Activated T-helper 9 cell treated with anti-CD3 and anti-CD28 coated beads, Interleukin-2, amount 50 U/mL, for 16 hours (primary cell): Measurements from ENCODE around the gene HPGD.

Experiments
- DNase-seq: peaks from one replicate; pipeline ENCODE4 v3.0.0-alpha.2; 2020; ENCODE audit warnings: low read depth

The HPGD gene

DNA sequence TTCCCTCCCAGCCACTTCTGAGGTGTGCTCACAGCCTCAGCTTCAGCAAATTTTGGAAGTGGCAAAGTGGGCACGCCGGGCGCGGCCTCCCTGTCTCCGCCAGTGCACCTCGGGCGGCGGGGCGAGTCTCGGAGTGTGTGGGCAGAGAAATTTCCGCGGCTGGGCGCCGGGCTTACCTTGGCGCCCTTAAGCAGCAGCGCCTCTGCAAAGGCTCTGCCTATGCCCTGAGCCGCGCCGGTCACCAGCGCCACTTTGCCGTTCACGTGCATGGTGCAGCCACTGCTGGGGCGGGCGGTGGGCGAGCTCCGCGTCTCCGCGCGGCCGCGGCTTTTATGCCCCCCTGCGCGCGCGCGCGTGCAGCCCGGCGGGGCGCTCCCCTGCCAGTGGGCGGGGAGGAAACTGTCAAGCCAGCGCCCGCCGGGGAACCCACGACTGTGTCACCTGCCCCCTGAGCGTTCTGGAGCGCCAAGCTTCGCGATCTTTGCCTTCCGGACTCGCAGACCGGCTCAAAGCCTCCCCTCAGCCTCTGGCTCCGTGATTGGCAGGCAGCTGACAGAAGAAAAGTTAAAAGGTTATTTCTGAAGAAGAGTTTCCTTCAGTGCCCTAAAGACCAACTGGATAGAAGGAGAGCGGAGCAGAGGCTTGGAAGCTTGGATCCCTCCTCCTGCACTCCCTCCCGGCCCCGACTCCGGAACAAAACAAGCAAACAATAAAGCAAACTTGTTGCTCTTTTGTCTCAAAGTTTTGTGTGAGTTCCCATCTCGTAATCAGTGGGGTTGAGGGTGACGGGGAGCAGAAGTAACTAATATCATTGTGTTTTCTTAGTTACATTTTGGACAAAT is at the start of gene HPGD:
TSS of gene HPGD (minus strand) at position 306 of the 842 bp plus-strand sequence. CDS start at position 269, 37 bp downstream.
- DNase-seq = peak; percentile 42

DNA sequence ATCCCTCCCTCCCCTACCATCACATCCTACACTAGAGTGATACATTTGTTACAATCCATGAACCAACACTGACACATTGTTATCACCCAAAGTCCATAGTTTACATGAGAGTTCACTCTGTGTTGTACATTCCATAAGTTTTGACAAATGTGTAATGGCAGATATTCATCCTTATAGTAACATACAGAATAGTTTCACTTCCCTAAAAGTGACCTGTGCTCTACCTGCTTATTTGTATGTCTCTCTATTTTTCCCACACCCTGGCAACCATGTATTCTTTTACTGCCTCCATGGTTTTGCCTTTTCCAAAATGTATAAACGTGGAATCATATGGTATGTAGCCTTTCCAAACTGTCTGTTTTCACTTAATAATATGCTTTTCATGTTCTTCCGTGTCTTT is 42.2 kb upstream of the HPGD start:
- no peak for DNase-seq

DNA sequence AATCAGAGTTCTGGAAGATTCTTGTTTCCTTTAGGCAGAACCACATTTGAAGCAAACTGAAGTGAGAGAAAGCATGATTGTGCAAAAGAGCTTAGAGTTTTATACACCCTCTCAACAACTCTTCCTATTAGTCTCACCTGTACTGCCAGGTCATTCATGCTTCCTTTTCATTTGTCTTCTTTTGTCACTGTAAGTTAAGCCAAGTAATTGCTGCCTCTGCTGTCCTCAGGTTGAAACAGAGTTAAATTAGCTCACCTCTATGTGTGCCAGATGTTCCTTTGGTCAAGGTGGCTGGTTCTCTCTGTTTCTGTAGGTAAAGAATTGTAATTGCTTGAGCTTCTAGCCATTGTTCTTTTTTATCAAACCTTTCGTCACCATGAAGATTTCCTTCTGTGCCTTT is 41.1 kb upstream of the HPGD start:
- DNase-seq = no peak

DNA sequence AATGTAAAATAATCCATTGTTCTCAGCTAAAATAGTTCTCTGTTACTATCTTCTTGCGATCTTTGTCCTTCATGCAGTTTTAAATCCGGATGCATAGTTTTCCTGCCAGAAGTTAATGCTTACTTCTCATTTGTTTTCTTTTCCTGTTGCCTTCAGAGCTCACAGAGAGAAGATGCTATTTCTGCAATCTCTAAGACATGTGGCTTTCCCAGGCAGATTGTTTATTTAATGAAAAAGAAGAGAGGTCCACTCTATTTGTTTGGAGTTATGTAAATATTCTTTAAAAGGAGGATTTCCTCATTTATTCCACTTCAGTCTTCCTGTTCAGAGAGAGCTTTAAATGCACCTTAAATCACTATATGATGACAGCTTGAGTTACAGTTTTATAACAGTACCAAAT is 39.3 kb upstream of the HPGD start:
- DNase-seq = no peak

DNA sequence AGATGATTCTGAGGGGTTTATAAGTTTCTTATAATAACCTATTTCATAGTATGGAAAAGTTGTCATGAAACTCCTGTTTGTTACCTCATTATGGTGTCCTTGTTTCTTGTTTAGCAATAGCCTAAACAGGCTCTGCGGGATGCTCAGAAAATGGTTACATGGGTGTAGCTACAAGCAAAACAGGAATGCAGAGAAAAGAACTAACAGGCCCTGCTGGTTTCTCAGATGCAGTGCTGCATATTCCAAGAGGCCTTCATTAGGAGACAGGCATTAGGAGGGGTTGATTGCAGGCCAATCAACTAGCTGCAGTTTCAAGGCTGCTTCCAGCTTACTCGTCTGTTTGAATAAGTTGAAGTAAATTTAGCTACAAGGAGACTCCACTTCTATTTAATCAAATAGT is 37.6 kb upstream of the HPGD start:
- no peak for DNase-seq

DNA sequence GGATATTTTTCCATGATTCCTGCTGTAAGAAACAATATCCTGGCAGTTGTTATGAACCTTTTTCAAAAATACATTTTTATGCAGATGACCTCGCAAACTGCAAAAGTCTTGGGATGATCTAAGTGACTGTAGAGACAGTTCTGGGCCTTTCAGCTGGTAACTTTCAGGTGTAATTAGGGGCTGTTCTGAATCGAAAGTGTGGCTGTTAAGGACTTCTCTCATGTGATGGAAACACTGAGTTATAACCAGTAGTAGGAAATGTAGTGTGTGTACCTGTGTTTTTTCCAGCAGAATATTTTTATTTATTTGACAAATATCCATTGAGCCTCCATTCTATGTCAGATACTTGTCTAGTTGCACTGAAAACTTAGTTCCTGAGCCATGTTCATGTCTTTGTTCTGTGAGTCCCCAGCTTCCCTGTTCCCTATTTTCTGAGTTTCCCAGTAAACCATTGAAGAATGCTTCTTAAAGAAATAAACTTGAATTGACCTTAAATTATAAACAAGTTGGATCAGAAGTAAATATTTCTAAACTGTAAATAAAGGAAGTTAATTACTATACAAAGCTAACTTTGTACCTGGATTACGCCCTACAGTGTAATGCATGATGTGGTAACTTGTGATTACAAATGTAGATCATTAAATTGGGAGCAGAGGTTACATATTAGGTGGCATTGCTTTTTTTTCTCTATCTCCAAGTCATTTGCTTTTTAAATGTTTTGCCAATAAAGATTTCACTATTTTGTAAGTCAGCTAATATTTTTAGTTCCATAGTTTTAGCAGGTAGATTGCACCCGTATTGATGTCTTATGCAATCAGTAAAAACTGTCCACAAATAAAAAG is 33.7 kb upstream of the HPGD start:
- DNase-seq = no peak

DNA sequence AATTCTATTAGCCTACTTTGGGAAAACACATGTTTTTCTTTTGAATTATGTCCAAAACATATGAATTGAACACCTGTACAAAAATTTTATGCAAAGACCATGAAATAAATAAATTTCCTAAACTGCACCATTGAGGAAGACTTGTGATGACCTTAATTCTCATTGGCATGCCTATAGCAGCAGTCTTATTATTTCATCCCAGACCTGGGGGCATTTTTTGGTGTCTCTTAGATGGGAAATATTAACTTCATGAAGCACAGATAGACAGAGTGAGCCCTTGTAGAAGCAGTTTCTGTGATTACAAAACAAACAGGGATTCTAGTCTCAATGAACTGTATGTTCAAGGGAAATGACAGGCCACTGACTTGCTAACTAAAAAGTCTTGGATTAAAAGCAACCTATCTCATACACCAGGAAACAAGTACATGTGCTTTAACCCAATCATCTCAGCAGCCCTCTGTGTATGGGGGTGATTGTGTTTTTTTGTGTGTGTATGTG is 32.0 kb upstream of the HPGD start:
- no peak for DNase-seq

DNA sequence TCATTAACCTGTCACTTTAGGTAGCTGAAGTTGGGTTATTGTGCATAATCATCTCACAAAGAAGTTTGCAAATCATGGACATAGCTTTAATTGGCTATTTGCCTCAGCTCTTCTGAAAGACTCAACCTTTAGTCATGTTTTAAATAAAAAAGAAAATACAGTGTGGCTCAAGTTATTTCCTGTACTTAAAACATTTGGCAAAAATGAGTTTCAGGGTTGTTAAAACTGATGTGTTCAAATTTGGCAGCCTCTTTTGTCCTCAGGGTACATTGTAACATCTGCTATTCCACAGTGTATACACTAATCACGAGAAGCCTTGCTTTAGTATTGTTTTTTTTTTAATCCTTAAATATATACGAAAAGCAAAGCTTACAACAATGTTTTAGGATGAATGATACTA is 31.5 kb upstream of the HPGD start:
- DNase-seq = no peak

DNA sequence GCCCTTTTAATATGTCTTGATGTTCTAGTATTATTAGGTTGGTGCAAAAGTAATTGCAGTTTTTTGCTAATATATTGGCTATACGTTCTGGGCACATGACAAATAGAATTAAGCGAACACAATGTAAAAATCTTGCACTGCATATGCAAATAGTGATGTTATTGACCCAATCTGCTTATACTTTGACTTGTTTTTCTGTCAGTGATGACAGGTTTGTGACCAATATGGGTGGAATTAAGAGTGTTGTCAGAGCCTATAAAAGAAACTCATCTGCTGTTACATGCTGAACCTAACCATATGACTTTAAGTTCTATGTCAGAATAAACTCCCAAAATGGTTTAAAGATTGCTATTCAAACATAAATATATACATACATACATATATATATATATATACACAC is 30.7 kb upstream of the HPGD start:
- no peak for DNase-seq

DNA sequence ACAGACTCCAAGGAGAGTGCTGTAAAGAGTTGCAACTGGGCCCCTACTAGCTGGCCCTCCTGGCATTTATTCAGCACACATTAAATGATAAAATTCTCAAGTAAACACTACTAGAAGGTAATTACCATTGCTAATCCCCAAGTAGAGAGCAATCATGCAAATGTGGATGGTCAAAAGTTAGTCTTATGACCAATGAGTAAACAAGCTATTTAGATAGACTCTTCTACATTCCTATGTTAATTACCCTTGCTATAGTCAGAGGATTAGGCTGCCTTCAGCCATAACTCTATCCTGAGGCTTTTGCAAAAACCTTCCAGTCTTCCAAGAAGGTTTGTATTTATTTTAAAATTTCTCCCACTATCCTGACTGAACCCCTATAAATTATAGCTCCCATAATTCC is 28.3 kb upstream of the HPGD start:
- no peak for DNase-seq

DNA sequence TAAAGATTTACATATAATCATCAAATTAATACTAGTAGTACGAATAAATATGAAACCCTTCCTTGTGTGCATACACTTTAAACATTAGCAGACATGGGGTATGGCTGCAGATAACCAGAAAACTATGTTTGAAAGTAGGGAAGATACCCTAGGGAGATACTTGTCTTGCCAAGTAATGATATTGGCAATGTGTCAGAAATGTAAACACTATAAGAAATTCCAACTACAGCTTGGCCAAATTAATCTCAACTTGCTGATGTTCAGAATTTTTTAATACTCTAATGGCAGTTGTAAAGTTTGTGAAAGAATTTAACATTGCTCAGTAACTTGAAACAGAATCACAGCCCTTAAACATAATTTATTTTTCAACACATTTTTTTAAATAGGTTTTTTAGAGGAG is 27.4 kb upstream of the HPGD start:
- no peak for DNase-seq

DNA sequence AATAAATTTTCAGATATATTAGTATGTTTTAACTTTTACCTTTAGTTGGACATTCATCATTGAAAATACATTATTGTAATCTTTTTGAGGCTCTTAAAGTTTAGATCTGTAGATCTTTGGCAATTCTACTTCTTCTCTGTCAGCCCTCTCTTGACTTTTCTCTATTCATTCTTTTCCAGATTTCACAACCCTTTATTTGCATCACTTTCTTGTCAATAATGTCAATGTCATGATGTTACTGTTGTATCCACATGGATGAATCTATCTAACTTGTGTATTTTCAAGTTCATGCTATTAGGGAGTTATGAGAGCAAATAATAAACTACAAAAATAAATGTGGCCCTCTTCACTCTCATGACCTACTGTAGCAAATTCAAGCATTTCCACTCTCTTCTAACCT is 23.0 kb upstream of the HPGD start:
- DNase-seq = no peak

DNA sequence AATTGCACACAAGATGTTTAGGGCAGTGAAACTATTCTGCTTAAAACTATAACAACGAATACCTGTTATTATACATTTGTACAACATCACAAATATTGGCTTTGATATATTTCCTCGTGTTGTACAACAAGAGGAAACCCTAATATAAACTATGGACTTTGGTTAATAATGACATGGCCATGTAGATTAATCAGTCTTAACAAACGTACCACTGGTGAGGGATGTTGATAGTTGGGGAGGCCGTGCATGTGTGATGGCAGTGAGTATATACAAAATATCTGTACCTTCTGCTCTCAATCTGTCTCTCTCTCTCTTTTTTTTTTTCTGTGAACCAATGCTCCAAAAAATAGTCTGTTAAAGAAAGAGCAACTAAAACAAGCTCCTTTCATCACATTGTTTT is 22.2 kb upstream of the HPGD start:
- DNase-seq = no peak

DNA sequence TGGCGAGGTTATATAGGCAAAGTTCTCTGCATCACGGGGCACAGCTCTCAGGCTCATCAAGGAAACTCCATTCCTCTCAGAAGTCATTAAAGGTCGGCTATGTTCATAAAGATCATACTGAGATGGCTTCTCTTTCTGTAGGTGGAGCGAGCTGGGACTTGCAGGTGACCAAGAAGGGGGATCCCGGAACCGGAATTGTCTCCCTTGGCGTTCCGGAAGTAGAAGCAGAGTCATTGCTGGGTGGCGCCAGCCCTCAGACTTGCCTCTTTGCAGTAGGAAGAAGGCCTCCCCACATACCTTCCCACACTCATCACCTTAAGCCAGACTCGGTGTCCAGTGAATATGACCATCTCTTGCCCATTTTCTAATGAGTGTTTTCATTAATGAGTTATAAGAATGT is 17.9 kb upstream of the HPGD start:
- DNase-seq = no peak

DNA sequence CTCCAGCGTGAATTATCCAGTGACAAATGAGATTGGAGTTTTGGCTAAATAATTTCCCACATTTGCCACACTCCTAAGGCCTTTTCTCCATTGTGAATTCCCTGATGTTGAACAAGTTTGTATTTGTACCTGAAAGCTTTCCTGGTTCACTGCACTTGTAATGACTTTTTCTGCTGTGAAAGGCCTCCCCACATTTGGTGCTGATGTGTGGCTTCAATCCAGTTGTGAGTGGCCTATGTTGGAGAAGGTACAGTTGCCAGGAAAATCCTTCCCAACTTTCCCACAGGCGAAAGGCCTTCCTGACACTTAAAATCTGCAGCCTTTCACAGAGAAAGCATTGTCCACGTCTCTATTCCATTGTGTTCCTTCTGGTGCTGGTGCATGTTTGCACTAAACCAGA is 17.3 kb upstream of the HPGD start:
- no peak for DNase-seq

DNA sequence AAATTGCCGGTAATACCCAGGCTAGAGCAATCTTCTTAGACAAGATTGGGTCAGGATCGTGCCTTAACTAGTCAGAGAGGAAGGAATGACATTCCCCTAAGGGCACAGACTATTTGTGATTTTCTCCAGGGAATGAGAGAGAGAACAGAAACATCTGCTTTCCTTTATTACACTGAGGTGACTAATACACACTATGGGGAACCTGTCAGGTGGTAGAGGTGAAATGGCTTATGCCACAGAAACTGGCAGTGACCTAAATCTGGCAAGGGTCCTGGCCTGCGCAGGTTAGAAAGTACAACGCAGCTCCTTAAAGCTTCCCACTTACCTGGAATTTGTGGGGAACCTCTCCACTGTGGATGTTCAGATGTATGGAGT is 16.6 kb upstream of the HPGD start:
- DNase-seq = no peak

DNA sequence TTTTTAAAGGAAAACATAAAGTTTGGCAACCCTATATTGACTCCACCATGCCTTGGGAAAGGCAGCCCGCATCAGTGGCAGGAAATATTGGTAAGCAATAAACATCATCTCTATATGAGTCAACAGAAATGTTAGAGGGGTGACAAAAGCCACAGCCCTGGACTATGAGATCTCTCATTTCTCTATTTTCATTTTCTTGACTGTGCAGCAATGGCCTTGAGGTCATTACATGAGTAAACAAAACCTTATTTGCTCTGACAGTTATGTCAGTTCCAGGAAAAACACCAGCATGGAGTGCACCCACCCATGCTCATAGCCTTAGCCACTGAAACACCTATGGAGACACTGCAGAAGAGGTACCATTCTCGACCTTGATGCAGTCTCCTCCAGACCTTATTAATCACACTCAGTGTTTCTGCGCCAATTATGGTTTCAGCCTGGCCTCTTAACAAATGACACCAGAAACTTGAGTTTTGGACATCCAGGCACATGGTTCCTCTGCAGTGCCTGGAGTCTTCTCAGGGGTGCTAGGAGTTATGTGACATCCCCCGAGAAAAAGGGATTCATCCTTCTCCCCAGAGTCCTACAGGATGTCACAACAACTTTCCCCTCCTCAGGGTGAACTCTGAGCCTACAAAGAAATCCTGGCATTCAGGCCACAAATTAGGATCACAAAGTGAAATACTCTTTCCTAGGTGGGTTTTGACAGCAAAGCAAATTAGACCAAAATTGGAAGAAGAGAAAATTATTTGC is 16.0 kb upstream of the HPGD start:
- no peak for DNase-seq

DNA sequence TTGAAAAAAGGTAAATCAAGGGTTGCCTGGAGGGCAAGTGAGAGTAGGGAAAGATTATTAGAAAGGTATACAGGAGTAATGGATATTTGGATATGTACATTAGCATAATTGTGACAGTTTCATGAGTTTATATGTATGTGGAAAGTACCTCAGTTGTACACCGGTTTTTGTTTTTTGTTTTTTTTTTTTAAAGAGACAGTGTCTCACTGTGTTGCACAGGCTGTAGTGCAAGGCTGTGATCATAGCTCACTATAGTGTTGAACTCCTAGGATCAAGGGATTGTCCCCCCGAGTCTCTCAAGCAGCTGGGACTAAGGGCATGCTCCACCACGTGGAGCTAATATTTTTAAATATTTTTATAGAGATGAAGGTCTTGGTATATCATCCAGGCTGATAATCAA is 15.3 kb upstream of the HPGD start:
- DNase-seq = no peak

DNA sequence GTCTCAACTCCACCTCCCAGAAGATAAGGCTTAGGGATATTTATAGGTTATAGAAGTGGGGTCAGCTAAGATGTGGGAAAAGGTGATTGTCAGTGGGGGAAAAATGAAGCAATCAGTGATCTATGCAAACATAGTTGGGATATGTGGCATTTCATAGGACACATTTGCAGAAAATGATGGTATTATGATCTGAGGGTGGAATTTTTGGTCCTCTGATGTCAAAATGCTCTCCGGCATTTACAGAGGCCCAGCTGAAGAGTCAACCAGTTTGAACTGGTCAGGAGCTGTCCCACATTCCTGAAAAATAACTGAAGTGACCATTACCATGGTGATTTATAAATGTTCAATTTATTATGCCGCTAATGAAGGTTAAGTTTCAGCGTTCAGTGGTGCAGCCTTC is 12.2 kb upstream of the HPGD start:
- no peak for DNase-seq

DNA sequence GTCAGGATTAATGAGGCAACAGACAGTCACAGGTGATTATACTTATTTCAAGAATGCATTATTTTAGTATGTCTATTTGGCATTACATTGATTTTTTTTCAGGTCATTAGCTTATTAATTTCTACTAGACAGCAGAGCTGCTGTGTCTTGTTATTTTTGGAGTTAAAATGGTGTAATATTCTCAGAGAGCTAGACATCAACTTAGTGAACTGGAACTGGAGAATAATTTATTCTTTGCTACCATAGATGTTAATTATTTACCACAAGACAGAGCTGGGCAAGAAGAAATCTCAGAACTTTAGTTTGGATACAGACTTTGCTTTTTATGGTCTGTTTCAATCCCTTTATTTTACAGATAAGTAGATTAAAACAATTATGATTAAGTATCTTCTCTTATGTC is 10.2 kb upstream of the HPGD start:
- no peak for DNase-seq

DNA sequence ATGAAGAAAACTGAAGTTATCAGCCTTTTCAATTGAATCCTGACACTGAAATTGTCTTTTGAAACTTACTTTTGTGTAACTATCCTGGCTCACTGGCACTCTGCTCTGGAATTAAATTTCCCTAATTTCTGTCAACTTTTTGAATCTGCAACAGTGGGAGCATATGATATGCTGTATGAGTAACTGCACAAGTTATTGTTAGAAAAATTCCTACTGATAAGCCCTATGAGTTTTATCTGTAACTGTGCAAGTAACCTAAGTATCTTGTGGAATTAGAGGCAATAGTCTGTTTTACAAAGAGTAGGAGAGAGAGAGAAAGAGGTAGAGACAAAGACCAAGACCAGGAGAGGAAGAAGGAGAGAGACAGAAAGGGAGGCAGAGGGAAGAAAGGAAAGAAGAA is 9.2 kb upstream of the HPGD start:
- no peak for DNase-seq

DNA sequence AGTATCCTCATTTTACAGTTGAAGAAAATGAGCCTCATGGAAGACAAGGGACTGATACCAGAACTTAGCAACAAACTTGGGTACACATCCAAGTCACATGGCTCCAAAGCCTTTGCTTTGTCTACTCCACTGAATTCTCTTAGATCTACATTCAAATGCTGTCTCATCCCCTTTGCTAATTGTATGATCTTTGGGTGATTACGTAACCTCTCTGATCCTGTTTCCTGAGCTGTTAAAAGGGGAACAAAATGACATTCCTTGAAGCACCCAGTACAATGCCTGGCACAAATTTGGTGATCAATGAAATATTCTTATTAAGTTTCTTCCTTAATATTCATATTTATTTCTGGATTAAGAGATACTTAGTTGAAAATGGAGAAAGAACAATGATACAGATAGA is 5.9 kb upstream of the HPGD start:
- DNase-seq = no peak

DNA sequence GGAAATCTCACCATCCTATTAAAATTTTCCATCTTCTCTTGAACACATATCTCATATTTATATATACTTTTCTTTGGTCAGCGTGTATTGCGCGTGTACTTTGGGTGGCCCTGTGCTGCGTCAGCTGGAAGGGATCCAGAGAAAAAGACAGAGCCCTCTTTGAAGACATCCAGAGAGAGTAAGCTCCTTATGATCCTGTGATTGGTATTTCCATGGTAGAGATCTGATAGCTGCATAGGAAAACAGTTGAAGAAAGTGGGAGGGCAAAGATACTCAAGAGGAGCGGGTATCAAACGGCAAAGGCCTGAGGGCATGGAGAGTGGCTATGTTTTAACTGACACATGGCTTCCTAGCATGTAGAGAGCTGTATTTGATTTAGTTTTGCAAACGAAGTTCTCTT is 4.4 kb upstream of the HPGD start:
- DNase-seq = no peak
